Hematopoietic multipotent progenitor cell treated with erythropoietin and hydrocortisone succinate and interleukin-3 and kit ligand, for 6 days (in vitro differentiated cells): ENCODE measurements around the gene STK32B.
"Not testable (repeated sequence)": the region's sequence is repeated elsewhere in the genome, so short reads cannot be mapped to it uniquely, and the experiment has no call there.

Experiments used
- DNase-seq: peaks from one replicate; pipeline ENCODE4 v3.0.0-alpha.2; 2015

Gene STK32B

GRCh38 chr4:5409972-5410618 is 358.8 kb downstream of the STK32B start:
- no peak for DNase-seq

- no peak for DNase-seq
Observed at GRCh38 chr4:5412296-5412695, 361.0 kb downstream of the STK32B start.

GRCh38 chr4:5412751-5413150 is 361.5 kb downstream of the STK32B start:
- no peak for DNase-seq

- no peak for DNase-seq
Observed at GRCh38 chr4:5416637-5417036, 365.4 kb downstream of the STK32B start.

GRCh38 chr4:5420266-5420665 is 369.0 kb downstream of the STK32B start:
- DNase-seq = no peak

GRCh38 chr4:5421416-5421815 is 370.1 kb downstream of the STK32B start:
- no peak for DNase-seq

- DNase-seq = no peak
Observed at GRCh38 chr4:5422195-5422594, 370.9 kb downstream of the STK32B start.

GRCh38 chr4:5423670-5424069 is 372.4 kb downstream of the STK32B start:
- no peak for DNase-seq

GRCh38 chr4:5424211-5424610 is 372.9 kb downstream of the STK32B start:
- no peak for DNase-seq

GRCh38 chr4:5424901-5425300 is 373.6 kb downstream of the STK32B start:
- no peak for DNase-seq

- no peak for DNase-seq
Observed at GRCh38 chr4:5429747-5430146, 378.5 kb downstream of the STK32B start.

GRCh38 chr4:5433196-5433595 is 381.9 kb downstream of the STK32B start:
- DNase-seq = no peak

GRCh38 chr4:5435201-5435600 is 383.9 kb downstream of the STK32B start:
- DNase-seq = no peak

GRCh38 chr4:5435823-5436222 is 384.5 kb downstream of the STK32B start:
- DNase-seq = no peak

- DNase-seq = not testable (repeated sequence)
Observed at GRCh38 chr4:5443976-5444802, 392.9 kb downstream of the STK32B start.

- no peak for DNase-seq
Observed at GRCh38 chr4:5444918-5445517, 393.7 kb downstream of the STK32B start.

- no peak for DNase-seq
Observed at GRCh38 chr4:5446595-5447226, 395.4 kb downstream of the STK32B start.

- DNase-seq = no peak
Observed at GRCh38 chr4:5447755-5448154, 396.5 kb downstream of the STK32B start.

- no peak for DNase-seq
Observed at GRCh38 chr4:5448221-5448620, 396.9 kb downstream of the STK32B start.

- DNase-seq = no peak
Observed at GRCh38 chr4:5451243-5451642, 400.0 kb downstream of the STK32B start.

- no peak for DNase-seq
Observed at GRCh38 chr4:5452156-5452555, 400.9 kb downstream of the STK32B start.

- no peak for DNase-seq
Observed at GRCh38 chr4:5455003-5455585, 403.8 kb downstream of the STK32B start.

- DNase-seq = no peak
Observed at GRCh38 chr4:5456296-5456845, 405.1 kb downstream of the STK32B start.
